ENCODE data around the gene STEAP4. TPM values are rescaled to one million over a fixed set of nuclear protein-coding genes. Genes with fewer than 3 reads are reported as not detected.
"Not testable (repeated sequence)": the region's sequence is repeated elsewhere in the genome, so short reads cannot be mapped to it uniquely, and the experiment has no call there.

The STEAP4 gene
- total RNA-seq, 3 donors from 2014 or later, result 2.1 to 42.2 (median 9.1) TPM

DNA sequence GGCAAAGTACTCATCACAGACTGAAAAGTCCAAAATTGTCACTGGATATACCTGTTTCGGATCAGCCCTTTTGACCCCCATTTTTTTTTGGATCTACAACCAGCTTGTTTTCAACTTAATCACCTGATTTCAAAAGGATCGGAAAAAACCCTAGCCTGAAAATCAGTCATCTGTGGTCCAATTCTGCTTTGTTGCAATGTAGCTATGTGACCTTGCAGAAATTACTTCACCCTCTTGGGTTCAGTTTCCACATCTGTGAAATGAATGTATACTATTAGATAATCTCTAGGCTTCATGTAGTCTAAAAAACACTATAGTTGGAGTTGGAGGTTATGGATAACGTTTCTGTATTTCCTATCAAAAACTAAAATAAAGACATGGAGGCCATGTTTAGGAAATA lies 37.1 kb downstream of the STEAP4 start:
- TF ChIP-seq, protein P1, sequence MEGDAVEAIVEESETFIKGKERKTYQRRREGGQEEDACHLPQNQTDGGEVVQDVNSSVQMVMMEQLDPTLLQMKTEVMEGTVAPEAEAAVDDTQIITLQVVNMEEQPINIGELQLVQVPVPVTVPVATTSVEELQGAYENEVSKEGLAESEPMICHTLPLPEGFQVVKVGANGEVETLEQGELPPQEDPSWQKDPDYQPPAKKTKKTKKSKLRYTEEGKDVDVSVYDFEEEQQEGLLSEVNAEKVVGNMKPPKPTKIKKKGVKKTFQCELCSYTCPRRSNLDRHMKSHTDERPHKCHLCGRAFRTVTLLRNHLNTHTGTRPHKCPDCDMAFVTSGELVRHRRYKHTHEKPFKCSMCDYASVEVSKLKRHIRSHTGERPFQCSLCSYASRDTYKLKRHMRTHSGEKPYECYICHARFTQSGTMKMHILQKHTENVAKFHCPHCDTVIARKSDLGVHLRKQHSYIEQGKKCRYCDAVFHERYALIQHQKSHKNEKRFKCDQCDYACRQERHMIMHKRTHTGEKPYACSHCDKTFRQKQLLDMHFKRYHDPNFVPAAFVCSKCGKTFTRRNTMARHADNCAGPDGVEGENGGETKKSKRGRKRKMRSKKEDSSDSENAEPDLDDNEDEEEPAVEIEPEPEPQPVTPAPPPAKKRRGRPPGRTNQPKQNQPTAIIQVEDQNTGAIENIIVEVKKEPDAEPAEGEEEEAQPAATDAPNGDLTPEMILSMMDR (IDR thresholded peaks at IDR 0.05), result no peak

DNA sequence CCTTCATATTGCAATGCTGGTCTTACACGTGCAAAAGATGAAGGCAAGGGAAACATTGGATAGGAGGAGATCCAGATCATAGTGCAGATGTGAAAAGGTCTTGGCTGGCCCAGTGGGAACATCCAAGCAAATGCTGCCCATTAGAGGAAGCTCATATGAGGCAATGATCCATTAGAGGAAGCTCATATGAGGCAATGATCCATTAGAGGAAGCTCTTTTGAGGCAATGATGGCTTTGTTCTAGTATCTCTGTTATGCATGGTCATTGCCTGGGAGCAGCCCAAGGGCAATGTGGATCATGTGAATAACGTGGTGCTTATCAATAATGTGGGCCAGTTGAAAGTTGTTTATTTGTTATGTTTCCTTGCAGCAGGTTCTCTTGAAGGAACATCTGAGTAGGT lies 37.8 kb downstream of the STEAP4 start:
- DNase-seq, result peak in 1 of 3 donors; percentile 2
- Histone ChIP-seq H3K9me3 (no peaks in the 10 kb centered on the region), H3K4me1 (ENCODE audit: low read depth) (no peaks in the 10 kb centered on the region), H3K4me3 (no peak overlapping the region), H3K36me3 (ENCODE audit: low read depth) (no peaks in the 10 kb centered on the region)
- ATAC-seq, result peak; percentile 24
- TF ChIP-seq, protein P1 (IDR thresholded peaks at IDR 0.05), result no peak
- intact Hi-C loops (cut with DNase I, micrococcal nuclease), result no loop called here

More for the DNA sequence above, 37.1 kb downstream of the STEAP4 start:
- Histone ChIP-seq H3K4me1 (ENCODE audit: low read depth) (no peaks in the 10 kb centered on the region), H3K9me3 (no peaks in the 10 kb centered on the region), H3K36me3 (ENCODE audit: low read depth) (no peaks in the 10 kb centered on the region), H3K4me3 (no peak overlapping the region)
- intact Hi-C loops (cut with DNase I, micrococcal nuclease), result no loop called here
- ATAC-seq, result no peak
- no peak for DNase-seq

DNA sequence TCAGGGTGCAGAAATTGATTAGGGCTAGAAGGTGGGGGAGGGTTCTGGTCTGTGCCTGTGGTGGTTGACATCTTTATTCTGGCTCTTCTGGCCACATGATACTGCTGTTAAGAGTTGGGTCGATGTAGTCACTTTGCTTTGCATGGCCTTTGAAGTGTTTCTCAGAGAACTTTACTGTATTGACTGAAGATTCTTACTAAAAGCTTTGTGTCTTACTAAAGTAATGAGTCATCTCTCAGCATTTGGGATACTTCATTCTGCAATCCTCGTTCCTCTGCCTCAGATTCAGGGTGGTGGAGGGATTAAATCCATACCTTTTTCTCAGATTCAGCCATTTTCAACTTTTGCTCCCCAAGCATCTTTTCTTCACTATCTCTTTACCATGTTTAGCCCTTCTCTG lies 38.6 kb downstream of the STEAP4 start:
- TF ChIP-seq, protein P1 (IDR thresholded peaks at IDR 0.05), result no peak
- H3K4me3 ChIP-seq, result no peak overlapping the region
- ATAC-seq, result no peak
- no peak for DNase-seq
- H3K4me1 ChIP-seq (ENCODE audit: low read depth), result no peaks in the 10 kb centered on the region
- intact Hi-C loops (cut with DNase I, micrococcal nuclease), result no loop called here
- no peaks in the 10 kb centered on the region for H3K9me3 ChIP-seq
- no peaks in the 10 kb centered on the region for H3K36me3 ChIP-seq (ENCODE audit: low read depth)

DNA sequence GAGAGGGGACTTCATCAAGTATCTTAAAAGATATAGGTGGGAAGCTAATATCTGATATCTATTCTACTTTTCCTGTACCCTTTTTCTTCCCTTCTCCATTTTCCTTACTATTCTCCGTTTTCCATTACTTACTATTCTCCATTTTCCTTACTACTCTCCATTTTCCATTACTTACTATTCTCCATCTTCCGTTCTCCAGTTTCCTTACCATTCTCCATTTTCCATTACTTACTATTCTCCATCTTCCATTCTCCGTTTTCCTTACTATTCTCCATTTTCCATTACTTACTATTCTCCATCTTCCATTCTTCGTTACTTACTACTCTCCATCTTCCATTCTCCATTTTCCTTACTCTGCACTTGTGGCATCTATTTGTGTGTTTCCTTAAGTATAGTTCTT lies 39.3 kb downstream of the STEAP4 start:
- H3K9me3 ChIP-seq, result no peaks in the 10 kb centered on the region
- H3K4me1 ChIP-seq (ENCODE audit: low read depth), result no peaks in the 10 kb centered on the region
- intact Hi-C loops (cut with DNase I, micrococcal nuclease), result no loop called here
- TF ChIP-seq, protein P1 (IDR thresholded peaks at IDR 0.05), result no peak
- DNase-seq (no peak), ATAC-seq (no peak)
- no peaks in the 10 kb centered on the region for H3K36me3 ChIP-seq (ENCODE audit: low read depth)
- H3K4me3 ChIP-seq, result no peak overlapping the region

DNA sequence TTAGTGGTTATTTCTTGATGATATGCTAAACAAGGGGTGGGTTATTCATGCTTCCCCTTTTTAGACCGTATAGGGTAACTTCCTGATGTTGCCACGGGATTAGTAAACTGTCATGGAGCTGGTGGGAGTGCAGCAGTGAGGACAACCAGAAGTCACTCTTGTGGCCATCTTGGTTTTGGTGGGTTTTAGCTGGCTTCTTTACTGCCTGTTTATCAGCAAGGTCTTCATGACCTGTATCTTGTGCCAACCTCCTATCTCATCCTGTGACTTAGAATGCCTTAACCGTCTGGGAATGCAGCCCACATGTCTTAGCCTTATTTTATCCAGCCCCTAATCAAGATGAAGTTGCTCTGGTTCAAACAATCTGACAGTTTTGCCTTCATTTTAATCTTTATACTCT lies 41.7 kb downstream of the STEAP4 start:
- H3K36me3 ChIP-seq (ENCODE audit: low read depth); intact Hi-C loops (cut with DNase I, micrococcal nuclease); H3K4me1 ChIP-seq (ENCODE audit: low read depth); H3K9me3 ChIP-seq; ATAC-seq; DNase-seq; H3K4me3 ChIP-seq: not testable (repeated sequence)

DNA sequence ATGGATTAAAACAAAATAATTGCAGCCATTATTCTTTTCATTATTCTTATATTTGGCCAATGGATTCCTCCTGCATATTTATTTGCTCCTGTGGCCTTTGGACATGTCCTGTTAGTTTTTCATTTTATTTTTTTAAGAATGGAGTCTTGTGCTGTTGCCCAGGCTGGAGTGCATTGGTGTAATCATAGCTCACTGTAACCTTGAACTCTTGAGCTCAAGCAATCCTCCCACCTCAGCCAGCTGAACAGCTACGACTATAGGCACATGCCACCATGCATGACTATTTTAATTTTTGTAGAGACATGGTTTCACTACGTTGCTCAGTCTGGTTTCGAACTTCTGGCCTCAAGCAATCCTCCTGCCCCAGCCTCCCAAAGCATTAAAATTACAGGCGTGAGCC lies 44.1 kb downstream of the STEAP4 start:
- H3K36me3 ChIP-seq (ENCODE audit: low read depth), result no peaks in the 10 kb centered on the region
- intact Hi-C loops (cut with DNase I, micrococcal nuclease), result no loop called here
- no peak overlapping the region for H3K4me3 ChIP-seq
- ATAC-seq (no peak), DNase-seq (no peak)
- no peaks in the 10 kb centered on the region for H3K4me1 ChIP-seq (ENCODE audit: low read depth)
- H3K9me3 ChIP-seq, result no peaks in the 10 kb centered on the region
- TF ChIP-seq, protein P1 (IDR thresholded peaks at IDR 0.05), result no peak
